ENCODE results near the gene KDM3A. TPM values are rescaled to one million over a fixed set of nuclear protein-coding genes. Genes with fewer than 3 reads are reported as not detected.
A peak's percentile ranks its signal among the peaks of the same experiment; 100 is the strongest.

The KDM3A gene, protein sequence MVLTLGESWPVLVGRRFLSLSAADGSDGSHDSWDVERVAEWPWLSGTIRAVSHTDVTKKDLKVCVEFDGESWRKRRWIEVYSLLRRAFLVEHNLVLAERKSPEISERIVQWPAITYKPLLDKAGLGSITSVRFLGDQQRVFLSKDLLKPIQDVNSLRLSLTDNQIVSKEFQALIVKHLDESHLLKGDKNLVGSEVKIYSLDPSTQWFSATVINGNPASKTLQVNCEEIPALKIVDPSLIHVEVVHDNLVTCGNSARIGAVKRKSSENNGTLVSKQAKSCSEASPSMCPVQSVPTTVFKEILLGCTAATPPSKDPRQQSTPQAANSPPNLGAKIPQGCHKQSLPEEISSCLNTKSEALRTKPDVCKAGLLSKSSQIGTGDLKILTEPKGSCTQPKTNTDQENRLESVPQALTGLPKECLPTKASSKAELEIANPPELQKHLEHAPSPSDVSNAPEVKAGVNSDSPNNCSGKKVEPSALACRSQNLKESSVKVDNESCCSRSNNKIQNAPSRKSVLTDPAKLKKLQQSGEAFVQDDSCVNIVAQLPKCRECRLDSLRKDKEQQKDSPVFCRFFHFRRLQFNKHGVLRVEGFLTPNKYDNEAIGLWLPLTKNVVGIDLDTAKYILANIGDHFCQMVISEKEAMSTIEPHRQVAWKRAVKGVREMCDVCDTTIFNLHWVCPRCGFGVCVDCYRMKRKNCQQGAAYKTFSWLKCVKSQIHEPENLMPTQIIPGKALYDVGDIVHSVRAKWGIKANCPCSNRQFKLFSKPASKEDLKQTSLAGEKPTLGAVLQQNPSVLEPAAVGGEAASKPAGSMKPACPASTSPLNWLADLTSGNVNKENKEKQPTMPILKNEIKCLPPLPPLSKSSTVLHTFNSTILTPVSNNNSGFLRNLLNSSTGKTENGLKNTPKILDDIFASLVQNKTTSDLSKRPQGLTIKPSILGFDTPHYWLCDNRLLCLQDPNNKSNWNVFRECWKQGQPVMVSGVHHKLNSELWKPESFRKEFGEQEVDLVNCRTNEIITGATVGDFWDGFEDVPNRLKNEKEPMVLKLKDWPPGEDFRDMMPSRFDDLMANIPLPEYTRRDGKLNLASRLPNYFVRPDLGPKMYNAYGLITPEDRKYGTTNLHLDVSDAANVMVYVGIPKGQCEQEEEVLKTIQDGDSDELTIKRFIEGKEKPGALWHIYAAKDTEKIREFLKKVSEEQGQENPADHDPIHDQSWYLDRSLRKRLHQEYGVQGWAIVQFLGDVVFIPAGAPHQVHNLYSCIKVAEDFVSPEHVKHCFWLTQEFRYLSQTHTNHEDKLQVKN (N-terminal part only)
- 10 to 100 TPM; 43.4 to 79.5 (median 55.3) TPM for polyA plus RNA-seq (ENCODE audit: insufficient read length in 10 of 10)
- long read RNA-seq, donor 1, full-length matches to known transcripts = 3 of 8 reads
- long read RNA-seq, donor 1, partial matches to known transcripts = 5 of 8 reads
- long read RNA-seq, donor 1, other reads (novel, unspliced or antisense) = 0 of 8 reads
- long read RNA-seq, donor 2, full-length matches to known transcripts = 2 of 8 reads
- long read RNA-seq, donor 2, partial matches to known transcripts = 6 of 8 reads
- long read RNA-seq, donor 2, other reads (novel, unspliced or antisense) = 0 of 8 reads
- long read RNA-seq, donor 3 = 0 reads
- long read RNA-seq, donor 4, partial matches to known transcripts = 8 of 9 reads
- long read RNA-seq, donor 4, other reads (novel, unspliced or antisense) = 0 of 9 reads
- long read RNA-seq, donor 5, partial matches to known transcripts = 5 of 6 reads
- long read RNA-seq, donor 5, other reads (novel, unspliced or antisense) = 0 of 6 reads
- long read RNA-seq, donor 6, full-length matches to known transcripts = 1 of 13 reads
- long read RNA-seq, donor 6, partial matches to known transcripts = 12 of 13 reads
- long read RNA-seq, donor 6, other reads (novel, unspliced or antisense) = 0 of 13 reads
- long read RNA-seq, donor 7, full-length matches to known transcripts = 2 of 17 reads
- long read RNA-seq, donor 7, partial matches to known transcripts = 15 of 17 reads
- long read RNA-seq, donor 7, other reads (novel, unspliced or antisense) = 0 of 17 reads
- long read RNA-seq, donor 8, partial matches to known transcripts = 6 of 7 reads
- long read RNA-seq, donor 8, other reads (novel, unspliced or antisense) = 0 of 7 reads
- long read RNA-seq, donor 9 = 0 reads

DNA sequence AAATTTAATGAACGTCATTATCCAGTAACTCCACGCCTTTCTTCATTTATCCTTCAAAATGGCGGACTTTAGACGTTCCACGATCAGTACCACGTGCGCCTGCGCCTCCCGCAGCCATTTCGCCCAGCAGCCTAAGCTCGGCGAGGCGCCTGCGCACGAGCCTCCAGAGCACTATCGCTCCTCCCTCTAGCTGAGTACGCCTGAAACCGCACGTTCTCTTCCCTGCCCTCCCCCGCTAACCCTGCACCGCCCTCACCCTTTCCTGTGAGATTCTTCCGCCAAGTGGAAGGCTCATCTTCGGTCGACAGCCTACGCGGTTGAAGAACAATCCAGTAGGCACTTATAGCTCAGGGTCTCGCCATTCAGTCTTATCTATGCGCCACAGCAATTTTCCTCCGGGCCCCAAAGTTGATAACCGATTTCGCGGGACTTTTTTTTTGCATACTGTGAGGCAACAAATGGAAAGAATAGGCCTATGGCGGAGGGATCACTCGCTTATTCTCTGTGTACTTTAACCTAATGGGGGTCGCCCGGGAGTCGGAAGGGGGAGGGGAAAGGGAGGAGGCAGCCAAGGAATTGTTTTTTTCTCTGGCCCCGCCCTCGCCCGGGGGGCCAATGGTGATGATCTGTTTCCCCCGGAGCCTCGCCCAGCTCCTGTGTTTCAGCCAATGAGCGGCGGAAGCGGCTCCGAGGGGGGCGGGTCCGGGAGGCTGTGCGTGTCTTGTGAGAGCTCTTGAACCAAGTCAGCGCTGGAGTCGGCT is at the start of gene KDM3A:
KDM3A (plus strand) TSS at position 741 of the 761 bp plus-strand sequence. CDS start 677 bp downstream, outside the sequence.
- DNase-seq = peak; percentile 99 to 100 (median 99)

DNA sequence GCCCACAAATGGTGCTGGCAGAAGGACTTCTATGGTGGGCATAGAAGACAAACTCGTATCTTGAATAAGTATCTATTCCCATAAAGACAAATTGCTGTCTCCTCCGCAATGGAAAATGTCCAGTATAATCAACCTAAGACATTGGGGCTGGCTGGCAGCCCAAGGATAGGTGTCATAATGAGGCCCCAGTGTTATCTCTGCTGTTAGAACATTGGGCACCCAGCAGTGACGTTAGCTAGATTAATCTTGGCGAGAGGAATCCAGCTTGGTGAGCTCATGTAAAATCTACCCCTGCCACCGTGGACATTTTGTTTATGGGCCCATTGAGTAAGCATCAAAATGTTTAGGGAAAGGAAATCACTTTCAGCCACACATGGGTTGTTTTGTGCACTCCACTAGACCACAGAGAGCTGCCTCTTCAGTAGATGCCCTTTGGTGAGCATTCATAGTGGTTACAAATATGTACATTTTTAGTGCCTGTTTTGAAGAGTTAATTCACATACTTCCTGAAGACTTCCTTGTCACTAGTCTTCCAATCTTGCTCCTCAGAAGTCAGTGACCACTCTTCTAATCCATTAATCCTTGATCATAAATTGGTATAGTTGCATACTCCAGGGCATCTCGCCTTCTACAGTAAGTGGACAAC is 48.2 kb upstream of the KDM3A start:
- DNase-seq = no peak

DNA sequence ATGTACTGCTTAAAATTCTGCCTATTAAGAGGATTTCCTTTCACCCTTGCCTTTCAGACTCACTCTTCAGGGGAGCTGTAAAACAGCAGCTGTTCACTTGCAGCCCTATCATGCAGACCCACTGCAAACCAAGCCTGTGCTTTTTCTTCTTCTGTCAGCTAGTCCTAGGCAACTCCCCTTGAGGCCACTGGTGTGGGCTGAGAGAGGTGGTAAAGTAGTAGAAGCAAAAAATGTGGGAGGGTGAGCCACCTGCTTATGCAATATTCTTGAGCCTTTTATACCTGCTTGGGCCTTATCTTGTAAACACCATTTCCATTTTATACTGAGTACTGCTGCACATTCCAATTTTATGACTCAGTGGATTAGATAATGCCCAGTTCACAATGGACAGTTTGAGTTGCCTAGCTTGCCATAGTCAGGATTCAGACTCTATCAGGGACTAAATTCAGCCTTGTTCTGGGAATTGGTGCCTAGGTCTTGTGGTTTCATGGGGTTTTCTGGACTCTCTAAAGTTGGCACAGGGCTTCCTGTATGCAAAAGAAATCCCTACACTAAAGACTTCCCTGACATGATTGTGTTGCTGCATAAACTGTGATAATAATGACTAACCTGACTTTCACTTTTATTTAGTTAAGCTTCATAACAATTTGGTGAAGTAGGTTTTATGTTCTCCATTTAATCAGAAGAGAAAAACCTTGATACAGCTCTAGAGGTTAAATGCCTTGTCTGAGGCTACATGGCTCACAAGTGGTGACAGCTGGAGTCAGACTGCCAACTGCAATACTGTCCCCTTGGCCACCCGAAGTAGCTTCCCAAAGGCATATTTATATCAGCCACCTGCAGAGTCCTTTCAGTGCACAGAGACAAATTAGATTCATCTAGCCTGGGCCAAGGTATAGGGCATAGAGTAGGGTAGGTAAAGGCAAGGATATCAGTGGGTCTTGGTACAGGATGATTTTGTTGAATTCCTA is 47.4 kb upstream of the KDM3A start:
- DNase-seq = peak in 2 of 3 donors; percentile 34 to 52

DNA sequence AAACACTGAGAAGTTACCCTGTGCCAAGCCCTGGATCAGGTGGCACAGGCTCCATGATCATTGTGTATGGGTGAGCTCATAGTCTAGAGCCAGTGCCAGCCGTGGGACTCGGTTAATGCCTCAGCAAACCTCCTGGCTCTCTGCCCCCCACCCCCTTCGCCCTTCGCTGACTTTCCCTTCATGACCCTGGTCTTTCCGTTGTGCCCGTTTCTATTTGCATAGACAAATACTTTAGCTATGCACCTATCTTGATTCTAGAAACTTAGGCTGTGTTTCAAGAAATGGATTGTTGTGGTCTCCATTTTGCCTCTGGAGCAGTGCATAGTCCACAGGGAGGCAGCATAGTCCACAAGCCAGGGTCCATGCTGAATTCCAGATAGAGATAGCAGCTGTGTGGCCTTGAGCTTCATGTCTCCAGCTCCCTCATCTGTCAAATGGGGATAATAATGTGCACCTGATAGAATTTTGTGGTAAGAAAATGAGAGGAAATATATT is 44.8 kb upstream of the KDM3A start:
- DNase-seq = peak in 1 of 3 donors; percentile 42

DNA sequence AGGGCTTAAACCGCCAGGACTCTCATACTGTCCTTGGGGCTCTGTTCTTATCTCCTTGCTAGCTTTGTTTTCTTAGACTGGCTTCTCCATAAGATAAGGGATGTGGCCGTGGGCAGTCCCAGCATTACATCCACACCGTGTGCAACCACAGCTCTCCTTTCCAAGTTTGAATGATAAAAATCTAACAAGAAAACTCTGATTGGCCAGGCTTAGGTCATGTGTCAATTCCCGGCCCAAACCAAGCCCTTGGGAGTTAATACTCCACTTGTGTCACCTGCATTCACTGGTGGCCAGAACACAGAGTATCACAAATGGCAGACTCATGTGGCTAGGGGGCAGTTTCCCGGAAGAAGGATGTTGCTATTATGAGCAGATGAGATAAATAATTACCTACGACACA is 43.2 kb upstream of the KDM3A start:
- no peak for DNase-seq

DNA sequence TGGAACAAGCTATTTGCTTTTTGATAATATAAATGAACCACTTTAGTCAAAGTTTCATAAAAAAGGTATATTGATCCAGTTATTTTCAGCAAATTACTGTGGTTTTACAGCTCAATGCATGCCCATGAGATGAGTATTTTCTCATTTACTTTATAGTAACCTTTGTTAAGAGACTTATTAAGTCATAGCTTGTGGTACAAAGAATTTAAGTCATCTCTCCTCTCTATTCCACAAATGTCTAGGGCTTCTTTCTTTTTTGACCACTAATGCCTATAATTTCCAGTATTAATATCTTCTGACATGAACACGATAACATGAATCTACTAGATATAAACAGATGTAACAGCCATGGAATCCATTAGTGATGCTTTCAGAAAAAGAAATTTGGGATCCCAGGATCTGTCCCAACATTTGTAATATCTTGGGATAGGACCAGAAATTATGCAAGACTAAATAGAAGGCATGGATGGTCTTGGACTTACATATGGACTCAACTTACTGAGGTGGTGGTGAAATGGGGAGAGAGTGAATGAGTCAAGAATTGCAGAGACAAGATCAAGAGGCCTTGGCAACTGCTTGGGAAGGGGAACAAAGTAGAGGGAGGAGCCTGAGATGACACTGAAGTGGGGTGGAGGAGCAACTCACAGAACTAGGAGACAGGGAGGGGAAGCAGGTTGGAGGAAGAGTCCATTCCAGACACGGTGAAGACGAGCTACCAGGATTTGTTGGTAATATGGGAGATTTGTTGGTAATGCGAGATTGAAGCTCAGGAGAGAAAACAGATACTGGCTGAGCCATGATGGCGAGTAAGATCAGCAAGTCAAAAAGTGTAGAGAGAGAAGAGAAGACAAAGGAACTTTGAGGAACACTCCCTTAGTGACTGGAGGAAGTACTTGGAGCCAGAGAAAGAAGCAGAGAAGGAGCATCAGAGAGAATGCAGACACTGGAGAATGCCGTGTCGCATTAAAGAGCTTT is 42.4 kb upstream of the KDM3A start:
- no peak for DNase-seq

DNA sequence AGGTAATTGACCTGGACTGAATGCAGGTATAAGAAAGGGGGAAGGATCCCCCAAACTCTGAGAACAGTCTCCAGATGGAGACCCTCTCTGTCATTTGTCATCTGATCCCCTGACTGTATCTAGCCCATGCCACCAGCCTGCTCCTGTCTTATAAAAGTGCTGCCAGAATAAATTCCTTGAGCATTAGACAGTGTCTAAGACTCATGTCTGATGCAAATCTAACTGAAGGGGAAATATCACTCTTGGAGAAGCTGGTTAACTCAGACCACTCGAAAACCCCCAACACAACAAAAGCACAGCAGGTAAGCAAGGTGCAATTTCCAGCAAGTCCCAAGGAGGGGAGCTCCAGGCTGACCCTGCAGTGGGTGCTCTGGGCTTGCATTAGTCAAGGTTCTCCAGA is 40.9 kb upstream of the KDM3A start:
- no peak for DNase-seq

DNA sequence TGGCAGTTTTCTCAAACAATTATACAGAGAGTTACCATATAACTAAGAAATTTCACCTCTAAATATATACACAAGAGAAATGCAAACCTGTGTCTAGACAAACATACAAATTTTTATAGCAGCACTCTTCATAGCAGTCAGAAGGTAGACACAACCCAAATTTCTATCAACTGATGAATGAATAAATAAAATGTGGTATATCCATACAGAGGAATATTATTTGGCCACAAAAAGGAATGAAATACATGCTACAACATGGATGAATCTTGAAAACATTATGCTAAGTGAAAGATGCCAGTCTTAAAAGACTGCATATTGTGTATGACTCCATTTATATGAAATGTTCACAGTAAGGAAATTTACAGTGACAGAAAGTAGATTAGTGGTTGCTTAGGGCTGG is 30.6 kb upstream of the KDM3A start:
- no peak for DNase-seq

DNA sequence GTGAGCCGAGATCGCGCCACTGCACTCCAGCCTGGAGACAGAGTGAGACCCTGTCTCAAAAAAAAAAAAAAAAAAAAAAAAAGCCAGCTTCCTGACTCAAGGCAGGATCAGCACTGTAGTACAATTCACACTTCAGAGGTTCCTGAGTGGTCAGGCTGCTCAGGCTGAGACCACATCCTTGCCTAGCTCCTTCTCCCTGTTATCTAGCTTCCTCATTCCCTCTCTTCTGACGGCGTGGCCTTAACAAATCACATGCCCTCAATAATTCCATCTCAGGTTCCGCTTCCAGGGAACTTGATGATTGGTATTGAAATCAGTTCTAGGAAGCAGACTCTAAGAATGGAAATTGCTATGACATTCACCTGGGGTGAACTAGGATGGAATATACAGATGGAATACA is 29.8 kb upstream of the KDM3A start:
- no peak for DNase-seq

DNA sequence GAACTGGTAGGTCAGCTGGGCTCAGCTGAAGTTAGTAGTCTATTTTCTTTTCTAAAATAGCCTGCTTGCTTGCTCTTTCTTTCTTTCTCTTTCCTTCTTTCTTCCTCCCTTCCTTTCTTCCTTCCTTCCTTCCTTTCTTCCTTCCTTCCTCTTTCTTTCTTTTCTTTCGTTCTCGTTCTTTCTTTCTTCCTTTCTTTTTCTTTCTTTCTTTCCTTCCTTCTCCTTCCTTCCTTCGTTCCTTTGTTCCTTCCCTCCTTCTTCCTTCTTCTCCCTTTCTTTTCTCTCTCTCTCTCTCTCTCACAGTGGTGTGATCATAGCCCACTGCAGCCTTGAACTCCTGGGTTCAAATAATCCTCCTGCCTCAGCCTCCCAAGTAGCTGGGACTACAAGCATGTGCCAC is 29.2 kb upstream of the KDM3A start:
- DNase-seq = no peak

DNA sequence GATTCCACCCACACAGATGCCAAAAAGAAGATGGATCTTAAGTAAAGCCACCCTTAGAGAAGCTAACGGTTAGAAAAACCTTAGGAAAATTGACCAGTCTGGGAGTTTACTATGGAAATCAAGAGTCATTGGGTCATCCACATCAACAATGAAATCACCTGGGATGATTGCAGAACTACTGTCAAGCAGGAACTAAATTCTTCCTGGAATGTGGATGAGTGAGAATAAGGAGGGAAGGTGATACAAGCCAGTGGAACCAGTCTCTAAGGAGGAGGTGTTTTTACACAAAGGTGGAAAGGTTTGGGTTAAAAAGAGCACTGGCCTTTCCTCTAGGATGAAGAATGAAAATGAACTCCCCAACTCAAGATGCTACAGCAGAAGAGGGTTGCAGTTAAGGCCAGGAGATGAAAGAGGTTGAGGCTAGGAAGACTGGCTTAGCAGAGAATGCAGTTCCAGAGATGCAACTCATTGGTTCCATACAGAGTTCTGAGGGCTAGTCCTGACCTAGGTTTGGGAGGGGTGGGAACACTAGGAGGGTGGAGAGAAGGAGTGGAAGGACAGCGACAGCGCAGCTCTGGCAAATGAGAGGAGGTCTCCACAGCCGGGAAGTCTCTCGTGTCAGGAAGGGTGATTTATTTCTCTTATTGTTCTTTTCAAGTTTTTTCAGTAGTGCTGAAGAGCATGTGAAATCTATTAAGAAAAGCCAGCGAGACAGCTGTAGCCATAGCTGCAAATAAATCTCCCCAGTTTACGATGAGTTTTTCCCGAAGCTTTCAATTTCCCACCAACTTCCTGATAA is 27.7 kb upstream of the KDM3A start:
- DNase-seq = peak in 1 of 3 donors; percentile 47

DNA sequence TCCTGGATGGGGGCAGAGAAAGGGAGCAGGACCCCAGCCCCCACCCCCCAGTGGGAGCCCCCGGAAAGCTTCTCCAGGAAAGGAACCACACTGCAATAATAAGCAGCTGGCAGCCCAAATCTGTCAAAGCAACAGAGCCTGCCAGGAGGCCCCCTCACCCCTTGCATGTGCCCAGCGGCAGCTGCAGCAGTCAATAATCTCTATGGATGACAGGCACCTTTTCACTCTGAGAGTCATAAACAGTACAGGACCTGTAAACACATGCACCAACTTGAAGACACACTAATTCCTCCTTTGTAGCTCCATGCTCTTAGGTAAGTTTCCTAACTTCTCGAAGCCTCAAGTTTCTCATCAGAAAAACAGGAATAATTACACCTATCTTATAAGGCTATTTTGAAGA is 26.2 kb upstream of the KDM3A start:
- DNase-seq = peak; percentile 41 to 64 (median 62)

DNA sequence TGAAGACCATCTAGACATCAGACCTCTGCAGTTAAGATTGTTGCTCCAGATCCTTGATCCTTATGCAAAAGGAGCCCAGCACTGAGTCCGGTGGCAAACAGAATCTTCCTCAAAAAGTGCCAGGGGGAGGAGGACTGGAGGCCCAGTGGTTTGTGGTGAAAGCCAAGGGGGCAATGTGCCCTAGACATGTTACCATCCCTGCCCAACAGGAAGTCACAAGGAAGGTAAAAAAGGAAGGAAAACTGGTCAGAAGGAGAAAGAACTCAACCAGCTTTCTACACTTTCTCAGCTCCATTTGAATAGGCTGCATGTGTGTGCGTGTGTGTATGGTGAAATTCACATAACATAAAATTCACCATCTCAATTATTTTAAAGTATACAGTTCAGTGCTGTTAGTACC is 25.0 kb upstream of the KDM3A start:
- no peak for DNase-seq

DNA sequence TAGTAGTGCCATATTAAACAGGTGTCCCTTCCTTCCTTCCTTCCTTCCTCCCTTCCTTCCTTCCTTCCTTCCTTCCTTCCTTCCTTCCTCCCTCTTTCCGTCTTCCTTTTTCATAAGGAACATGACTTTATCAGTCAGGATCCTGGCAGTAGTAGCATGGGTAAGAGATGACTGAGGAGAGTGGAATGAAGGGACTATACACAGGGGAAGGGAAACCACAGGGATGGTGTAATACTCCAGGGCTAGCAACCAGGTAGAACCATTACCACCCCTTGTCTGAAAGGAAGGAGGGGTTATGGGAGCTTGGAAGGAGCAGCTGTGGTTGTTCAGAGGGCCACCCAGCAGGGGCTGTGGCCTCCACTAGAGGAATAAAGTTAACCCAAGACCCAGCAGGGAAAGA is 23.2 kb upstream of the KDM3A start:
- DNase-seq = no peak

DNA sequence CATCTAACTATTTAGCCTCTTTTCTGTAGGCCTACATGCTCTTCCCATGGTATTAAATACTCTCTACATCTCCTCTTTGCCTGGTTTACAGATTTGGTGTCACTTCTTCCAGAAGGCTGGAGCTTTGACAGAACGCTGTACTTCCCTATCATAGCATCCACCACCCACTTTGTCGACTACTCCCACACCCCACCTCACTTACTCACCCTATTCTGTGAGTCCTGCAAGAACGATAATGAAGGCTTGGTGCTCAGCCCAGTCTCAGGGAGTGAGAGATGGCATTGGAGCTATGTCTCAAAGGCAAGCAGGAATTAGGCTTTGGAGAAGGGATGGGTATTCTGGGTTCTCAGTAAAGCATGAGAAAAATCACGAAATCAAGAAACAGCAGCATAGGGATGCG is 20.3 kb upstream of the KDM3A start:
- DNase-seq = no peak

Measured in muscle of back (tissue), 13 donors.